Measurements from ENCODE around the gene C16orf90. TPM values are rescaled to one million over a fixed set of nuclear protein-coding genes. Genes with fewer than 3 reads are reported as not detected.

Gene C16orf90
- total RNA-seq, 1 donor from 2014 or later, result not detected

GRCh38 chr16:3541527-3542155 is 46.4 kb upstream of the C16orf90 start:
- Histone ChIP-seq H3K27me3 (ENCODE audit: insufficient read depth, low read length) (no peaks in the 10 kb centered on the region), H3K4me1 (ENCODE audit: insufficient read depth, low read length) (peaks cover 5% of the 10 kb centered on the region), H3K4me2 (ENCODE audit: low read length) (no peak overlapping the region), H3K27ac (ENCODE audit: low read depth, low read length) (no peak overlapping the region), H3K9me3 (ENCODE audit: insufficient read depth, low read depth, low read length) (no peaks in the 10 kb centered on the region), H3K79me2 (ENCODE audit: insufficient read depth, low read length) (no peaks in the 10 kb centered on the region), H4K20me1 (ENCODE audit: insufficient read depth, low read length) (no peaks in the 10 kb centered on the region), H3K36me3 (ENCODE audit: insufficient read depth, low read length) (peaks cover 5% of the 10 kb centered on the region), H2AFZ (ENCODE audit: low read depth, low read length) (no peak overlapping the region), H3K4me3 (ENCODE audit: insufficient read depth, low read depth, low read length) (no peak overlapping the region), H3K9ac (ENCODE audit: low read length) (no peak overlapping the region)
- TF ChIP-seq EZH2 (IDR thresholded peaks at IDR 0.05; ENCODE audit: insufficient read depth, low read length) (no peak), CTCF (IDR thresholded peaks at IDR 0.05; ENCODE audit: insufficient read depth, low read depth, low read length) (no peak)
- DNase-seq (ENCODE audit: low read depth) (no peak), FAIRE-seq (no peak)
- H3K9me3 Mint-ChIP-seq (ENCODE audit: unreplicated experiment), result no peaks in the 10 kb centered on the region
- H3K27me3 Mint-ChIP-seq (ENCODE audit: low read depth, unreplicated experiment), result peaks cover 2% of the 10 kb centered on the region
- H3K4me3 Mint-ChIP-seq (ENCODE audit: unreplicated experiment), result no peak overlapping the region
- H3K27ac Mint-ChIP-seq (ENCODE audit: unreplicated experiment), result no peak overlapping the region
- no peaks in the 10 kb centered on the region for H3K4me1 Mint-ChIP-seq (ENCODE audit: low read depth, unreplicated experiment)
- peaks cover 11% of the 10 kb centered on the region for H3K36me3 Mint-ChIP-seq (ENCODE audit: low read depth, unreplicated experiment)

- Mint-ChIP-seq H3K27ac (ENCODE audit: unreplicated experiment) (no peak overlapping the region), H3K9me3 (ENCODE audit: unreplicated experiment) (no peaks in the 10 kb centered on the region), H3K27me3 (ENCODE audit: low read depth, unreplicated experiment) (no peaks in the 10 kb centered on the region), H3K4me3 (ENCODE audit: unreplicated experiment) (no peak overlapping the region), H3K36me3 (ENCODE audit: low read depth, unreplicated experiment) (peaks cover 29% of the 10 kb centered on the region), H3K4me1 (ENCODE audit: low read depth, unreplicated experiment) (no peaks in the 10 kb centered on the region)
- no peaks in the 10 kb centered on the region for H3K9me3 ChIP-seq (ENCODE audit: insufficient read depth, low read depth, low read length)
- H3K4me1 ChIP-seq (ENCODE audit: insufficient read depth, low read length), result peaks cover 6% of the 10 kb centered on the region
- no peaks in the 10 kb centered on the region for H4K20me1 ChIP-seq (ENCODE audit: insufficient read depth, low read length)
- H3K79me2 ChIP-seq (ENCODE audit: insufficient read depth, low read length), result no peaks in the 10 kb centered on the region
- no peak overlapping the region for H3K4me3 ChIP-seq (ENCODE audit: insufficient read depth, low read depth, low read length)
- no peak overlapping the region for H3K4me2 ChIP-seq (ENCODE audit: low read length)
- DNase-seq (ENCODE audit: low read depth) (no peak), FAIRE-seq (no peak)
- H2AFZ ChIP-seq (ENCODE audit: low read depth, low read length), result no peak overlapping the region
- H3K27ac ChIP-seq (ENCODE audit: low read depth, low read length), result no peak overlapping the region
- H3K36me3 ChIP-seq (ENCODE audit: insufficient read depth, low read length), result peaks cover 5% of the 10 kb centered on the region
- TF ChIP-seq EZH2 (IDR thresholded peaks at IDR 0.05; ENCODE audit: insufficient read depth, low read length), result no peak
- no peak for TF ChIP-seq CTCF (IDR thresholded peaks at IDR 0.05; ENCODE audit: insufficient read depth, low read depth, low read length)
- H3K27me3 ChIP-seq (ENCODE audit: insufficient read depth, low read length), result no peaks in the 10 kb centered on the region
- H3K9ac ChIP-seq (ENCODE audit: low read length), result no peak overlapping the region
Observed at GRCh38 chr16:3538222-3538621, 42.9 kb upstream of the C16orf90 start.

GRCh38 chr16:3536851-3537250 is 41.6 kb upstream of the C16orf90 start:
- H3K9me3 ChIP-seq (ENCODE audit: insufficient read depth, low read depth, low read length), result no peaks in the 10 kb centered on the region
- no peak overlapping the region for H3K27ac ChIP-seq (ENCODE audit: low read depth, low read length)
- peaks cover 35% of the 10 kb centered on the region for H3K36me3 Mint-ChIP-seq (ENCODE audit: low read depth, unreplicated experiment)
- no peaks in the 10 kb centered on the region for H3K4me1 Mint-ChIP-seq (ENCODE audit: low read depth, unreplicated experiment)
- peaks cover 6% of the 10 kb centered on the region for H3K4me1 ChIP-seq (ENCODE audit: insufficient read depth, low read length)
- FAIRE-seq, result no peak
- peaks cover 10% of the 10 kb centered on the region for H3K36me3 ChIP-seq (ENCODE audit: insufficient read depth, low read length)
- no peaks in the 10 kb centered on the region for H3K79me2 ChIP-seq (ENCODE audit: insufficient read depth, low read length)
- no peaks in the 10 kb centered on the region for H4K20me1 ChIP-seq (ENCODE audit: insufficient read depth, low read length)
- H2AFZ ChIP-seq (ENCODE audit: low read depth, low read length), result no peak overlapping the region
- H3K9me3 Mint-ChIP-seq (ENCODE audit: unreplicated experiment), result no peaks in the 10 kb centered on the region
- peak overlapping the region; percentile 2 for H3K9ac ChIP-seq (ENCODE audit: low read length)
- no peaks in the 10 kb centered on the region for H3K27me3 Mint-ChIP-seq (ENCODE audit: low read depth, unreplicated experiment)
- TF ChIP-seq EZH2 (IDR thresholded peaks at IDR 0.05; ENCODE audit: insufficient read depth, low read length) (no peak), CTCF (IDR thresholded peaks at IDR 0.05; ENCODE audit: insufficient read depth, low read depth, low read length) (no peak)
- H3K4me3 ChIP-seq (ENCODE audit: insufficient read depth, low read depth, low read length), result no peak overlapping the region
- H3K4me2 ChIP-seq (ENCODE audit: low read length), result peak overlapping the region; percentile 4
- H3K27ac Mint-ChIP-seq (ENCODE audit: unreplicated experiment), result no peak overlapping the region
- no peak overlapping the region for H3K4me3 Mint-ChIP-seq (ENCODE audit: unreplicated experiment)
- no peak for DNase-seq (ENCODE audit: low read depth)
- H3K27me3 ChIP-seq (ENCODE audit: insufficient read depth, low read length), result no peaks in the 10 kb centered on the region

Data from astrocyte (in vitro differentiated cells and primary cell).